Non-pigmented ciliary epithelial cell (primary cell): ENCODE measurements around the gene GRM5.
"Not testable (repeated sequence)": the region's sequence is repeated elsewhere in the genome, so short reads cannot be mapped to it uniquely, and the experiment has no call there.

ENCODE experiments used
- DNase-seq: peaks from one replicate; pipeline ENCODE4 v3.0.0-alpha.2; 2010; ENCODE audit warnings: low read depth

The GRM5 gene

DNA sequence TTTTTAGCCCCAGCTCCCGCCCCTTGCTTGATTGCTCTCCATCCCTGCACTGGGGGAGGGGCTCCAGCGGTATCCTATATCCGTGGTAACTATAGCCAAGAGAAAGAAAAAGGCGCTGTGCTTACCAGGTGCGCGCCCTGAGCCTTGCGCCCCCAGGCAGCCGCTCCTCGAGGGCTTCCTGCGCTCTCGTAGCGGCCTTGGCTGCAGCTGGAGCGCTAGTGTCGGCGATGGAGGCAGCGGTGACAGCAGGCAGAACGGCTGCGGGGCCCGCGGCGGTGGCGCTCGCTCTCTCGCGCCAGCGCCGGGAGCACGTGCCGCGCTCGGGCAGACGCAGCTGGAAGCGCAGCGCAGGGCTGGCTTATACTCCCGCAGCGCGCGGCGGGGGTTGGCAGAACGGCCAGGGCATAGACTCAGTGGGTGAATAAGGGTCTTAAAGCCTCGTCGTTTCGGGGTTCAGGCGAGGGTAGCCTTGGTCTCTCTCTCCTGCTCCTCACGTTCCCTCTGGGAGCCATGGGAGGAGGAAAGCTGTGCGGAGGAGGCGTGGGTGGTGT is at the start of gene GRM5:
Gene GRM5 (minus strand): TSS at position 332 of the 551 bp plus-strand sequence. CDS start 18,110 bp downstream, outside the sequence.
- DNase-seq, result not testable (repeated sequence)

DNA sequence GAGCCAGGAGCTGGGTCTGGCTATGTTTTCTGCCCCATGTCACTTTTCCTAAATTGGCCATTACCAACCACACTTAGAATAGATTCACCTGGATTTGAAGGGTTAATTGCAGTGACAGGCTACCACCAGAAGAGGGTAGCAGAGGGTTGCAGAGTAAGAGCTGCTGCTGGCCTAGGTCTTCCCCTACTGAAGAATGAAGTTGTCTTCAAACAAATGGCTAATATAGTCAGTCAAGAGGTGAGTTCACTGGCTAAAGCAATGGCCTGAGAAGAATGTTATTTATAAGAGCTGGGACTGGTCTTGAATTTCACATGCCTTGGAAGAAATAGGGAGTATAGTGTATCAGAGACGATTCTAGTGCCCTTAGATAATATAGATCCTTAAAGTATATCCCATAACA is 32.2 kb upstream of the GRM5 start:
- DNase-seq, result peak; percentile 4

DNA sequence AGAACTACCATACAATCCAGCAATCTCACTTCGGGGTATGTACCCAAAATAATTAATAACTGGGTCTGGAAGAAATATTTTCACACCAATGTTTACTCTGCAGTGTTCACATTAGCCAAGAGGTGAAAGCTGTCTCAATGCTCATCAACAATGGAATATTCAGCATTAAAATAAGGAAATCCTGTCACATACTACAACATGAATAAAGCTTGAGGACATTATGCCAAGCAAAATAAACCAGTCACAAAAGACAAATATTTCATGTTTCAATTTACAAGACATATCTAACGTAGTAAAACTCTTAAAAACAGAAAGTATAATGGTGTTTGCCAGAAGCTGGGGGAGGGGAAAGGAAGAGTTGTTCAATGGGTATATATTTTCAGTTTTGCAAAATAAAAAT is 28.0 kb upstream of the GRM5 start:
- not testable (repeated sequence) for DNase-seq

DNA sequence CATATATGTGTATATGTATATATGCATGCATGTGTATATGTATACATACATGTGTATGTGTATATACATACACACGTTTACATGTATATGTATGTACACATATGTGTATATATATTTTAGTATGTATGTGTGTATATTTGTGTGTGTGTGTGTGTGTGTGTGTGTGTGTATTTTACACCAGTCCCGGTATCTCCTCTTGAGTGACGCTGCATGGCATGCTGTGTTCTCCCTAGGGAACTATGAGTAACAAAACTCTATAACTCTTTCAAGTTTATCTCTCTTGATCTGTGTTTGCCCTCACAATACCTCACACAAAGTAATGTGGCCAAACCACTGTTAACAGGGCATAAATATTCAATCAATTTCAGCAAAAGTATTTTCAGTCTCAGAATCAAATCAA is 19.2 kb upstream of the GRM5 start:
- not testable (repeated sequence) for DNase-seq

DNA sequence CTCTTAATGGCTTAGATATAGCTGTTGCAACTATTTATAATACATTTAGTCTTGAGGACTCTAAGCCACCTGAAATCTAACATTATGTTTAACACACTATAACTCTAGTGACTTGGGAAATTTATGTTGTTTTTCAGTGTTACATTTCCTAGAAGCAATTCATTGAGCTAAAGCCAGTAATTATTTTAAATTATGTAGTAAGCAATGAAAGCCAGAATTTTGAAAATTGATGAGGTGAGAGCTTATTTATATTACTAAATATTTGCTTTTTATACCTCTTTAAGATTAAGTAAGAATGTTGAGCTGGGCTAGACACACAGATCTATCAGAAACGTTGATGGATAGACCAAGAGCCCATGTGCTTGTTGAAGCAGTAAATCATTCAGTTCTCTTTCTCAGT is 5.1 kb upstream of the GRM5 start:
- not testable (repeated sequence) for DNase-seq

DNA sequence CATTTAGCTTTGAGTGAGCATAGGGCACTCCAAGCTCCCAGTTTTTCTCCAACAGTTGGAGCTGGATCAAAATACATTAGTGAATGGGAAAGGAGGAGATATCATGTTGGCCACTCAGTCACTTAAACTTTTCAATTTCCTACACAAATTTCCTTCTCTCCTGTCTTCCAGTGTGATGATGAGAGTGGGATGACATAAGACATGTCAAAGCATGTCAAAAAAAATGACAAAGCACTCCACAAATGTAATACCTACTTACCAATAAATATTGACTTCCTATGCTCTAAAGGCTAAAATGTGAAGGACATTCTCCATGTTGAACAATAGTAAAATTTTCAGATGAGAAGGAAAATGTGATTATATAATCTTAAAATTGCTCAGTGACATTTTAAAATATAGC is 1.5 kb upstream of the GRM5 start:
- DNase-seq, result no peak

DNA sequence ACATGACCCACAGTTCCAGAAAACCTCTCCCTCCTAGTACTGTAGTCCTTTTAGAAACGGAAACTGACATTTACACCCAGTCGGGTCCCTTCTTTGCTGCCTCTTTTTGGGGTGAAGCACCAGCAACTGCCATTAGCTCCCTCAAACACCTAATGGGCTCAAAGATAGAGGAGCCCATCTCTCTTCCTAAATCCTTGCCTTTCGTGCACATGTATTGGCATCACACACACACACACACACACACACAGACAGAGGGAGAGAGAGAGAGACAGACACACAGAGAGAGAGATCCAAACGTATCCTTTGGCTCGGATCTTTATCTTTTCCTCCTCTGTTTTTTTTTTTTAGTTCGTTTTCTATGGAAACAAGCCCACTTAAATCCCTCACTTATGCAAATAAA is 716 bp downstream of the GRM5 start:
- DNase-seq, result no peak

DNA sequence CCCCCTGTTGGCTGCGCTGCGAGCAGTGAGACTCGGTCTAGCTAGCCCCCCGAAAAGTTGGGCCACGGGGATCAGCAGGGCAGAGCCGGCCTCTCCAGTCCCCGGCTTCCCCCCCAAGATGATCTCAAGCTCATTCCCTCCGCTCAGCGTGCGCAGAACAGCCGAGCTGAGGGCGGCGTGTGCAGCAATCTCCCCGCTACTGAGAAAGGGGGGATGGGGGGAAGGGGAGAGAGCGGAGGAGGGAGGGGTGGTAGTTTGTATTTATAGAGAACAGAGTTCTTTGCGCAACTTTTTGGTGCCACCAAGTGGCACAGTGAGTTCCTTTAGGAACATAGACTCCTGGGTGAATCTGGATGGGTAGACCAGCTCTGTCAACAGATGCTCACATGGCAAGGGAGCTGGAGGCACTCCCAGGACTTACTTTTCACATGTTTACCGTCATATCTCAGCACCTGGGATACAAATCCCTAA is 2.3 kb downstream of the GRM5 start:
- not testable (repeated sequence) for DNase-seq

DNA sequence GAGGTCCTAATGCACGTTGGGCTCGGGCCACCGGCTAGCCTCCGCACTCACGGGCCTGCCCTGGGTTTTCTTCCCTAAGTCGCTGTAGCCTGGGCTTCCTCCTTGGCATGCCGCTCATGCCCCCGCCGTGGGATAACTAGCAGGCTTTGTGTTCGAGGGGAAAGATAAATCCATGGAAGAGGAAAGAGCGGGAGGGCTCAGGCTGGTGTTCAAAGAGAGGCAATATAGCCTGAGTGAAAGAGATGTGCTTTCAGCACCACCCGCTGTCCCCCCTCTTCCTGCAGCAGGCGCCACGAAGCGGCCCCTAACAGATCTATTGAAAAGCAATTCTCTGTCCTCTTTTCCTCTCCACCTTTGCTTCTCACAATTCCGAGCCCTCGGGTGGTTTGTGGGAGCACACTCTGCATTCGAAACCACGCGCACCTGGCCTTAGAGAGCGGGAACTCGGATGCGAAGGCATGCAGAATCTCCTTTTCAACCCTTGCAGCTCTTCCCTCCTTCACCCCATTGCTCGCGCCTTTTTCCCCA is 2.9 kb downstream of the GRM5 start:
- not testable (repeated sequence) for DNase-seq

DNA sequence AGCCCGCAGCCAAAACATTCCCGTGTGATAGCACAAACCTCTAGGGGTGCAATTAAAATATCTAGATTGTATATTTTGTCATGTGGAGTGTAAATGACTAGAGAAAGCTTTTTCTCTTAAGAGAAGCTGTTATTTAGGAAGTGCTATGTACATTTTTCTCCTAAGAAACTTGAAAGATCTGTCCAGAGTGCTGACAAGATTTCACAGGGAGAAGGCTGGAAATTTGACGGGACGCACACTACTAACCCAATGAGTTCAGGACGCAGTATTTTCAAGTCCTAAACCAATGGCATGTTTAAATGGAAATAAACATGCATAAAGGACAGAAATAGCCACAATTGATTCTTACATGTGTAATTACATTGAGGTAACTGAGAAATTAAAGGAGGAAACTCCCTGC is 3.9 kb downstream of the GRM5 start:
- DNase-seq, result not testable (repeated sequence)

DNA sequence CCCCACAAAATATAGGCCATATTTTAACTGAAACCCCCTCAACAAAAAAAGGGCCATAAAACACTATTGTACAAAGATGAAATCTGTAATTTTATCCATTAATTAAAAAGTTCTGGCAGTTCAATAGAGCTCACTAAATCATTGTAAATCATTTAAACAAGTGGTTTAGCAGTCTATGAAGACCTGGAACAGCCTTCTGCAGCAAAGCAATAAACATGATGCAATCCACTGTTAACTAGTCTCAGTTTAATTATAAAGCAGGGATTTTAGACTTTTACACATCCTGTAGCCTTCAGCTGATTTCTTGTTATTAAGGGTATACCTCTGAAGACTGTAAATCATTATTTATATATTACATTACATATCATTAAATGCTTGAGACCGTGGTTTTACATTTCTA is 8.4 kb downstream of the GRM5 start:
- not testable (repeated sequence) for DNase-seq

DNA sequence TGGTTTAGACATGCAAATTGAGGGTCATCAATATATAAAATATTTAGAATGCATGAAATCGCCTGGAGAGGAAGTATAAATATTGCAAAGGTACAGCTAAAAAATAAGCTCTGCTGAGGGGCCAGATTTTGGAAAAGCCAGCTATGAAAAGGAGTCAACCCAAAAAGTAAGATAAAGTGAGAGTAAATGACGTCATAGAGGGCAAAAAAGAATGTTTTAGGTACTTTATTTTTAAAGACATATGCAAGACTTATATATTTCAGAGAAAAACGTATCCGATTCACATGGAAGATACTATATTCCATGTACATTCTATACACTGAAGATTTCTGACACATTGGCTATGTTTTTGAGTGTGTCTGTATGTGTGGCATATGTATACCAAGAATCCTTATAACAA is 13.6 kb downstream of the GRM5 start:
- DNase-seq, result no peak

DNA sequence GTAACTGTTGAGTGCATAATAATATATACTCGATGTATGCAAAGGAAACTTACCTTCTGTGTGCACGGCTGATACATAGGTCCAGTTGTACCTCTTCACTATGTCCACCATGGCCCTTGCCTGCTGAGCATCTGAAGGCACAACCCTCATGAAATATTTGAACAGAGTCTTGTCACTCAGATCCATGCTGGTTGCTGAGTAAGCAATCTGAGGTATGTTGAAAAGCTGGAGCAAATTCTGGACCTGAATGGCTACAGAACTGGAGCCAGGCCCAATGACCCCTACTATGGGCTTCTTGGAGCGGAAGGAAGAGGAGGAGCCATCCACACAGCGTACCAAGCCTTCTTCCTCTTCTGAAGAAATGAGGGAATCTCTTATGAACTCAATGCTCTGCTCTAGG is 18.6 kb downstream of the GRM5 start:
- not testable (repeated sequence) for DNase-seq

DNA sequence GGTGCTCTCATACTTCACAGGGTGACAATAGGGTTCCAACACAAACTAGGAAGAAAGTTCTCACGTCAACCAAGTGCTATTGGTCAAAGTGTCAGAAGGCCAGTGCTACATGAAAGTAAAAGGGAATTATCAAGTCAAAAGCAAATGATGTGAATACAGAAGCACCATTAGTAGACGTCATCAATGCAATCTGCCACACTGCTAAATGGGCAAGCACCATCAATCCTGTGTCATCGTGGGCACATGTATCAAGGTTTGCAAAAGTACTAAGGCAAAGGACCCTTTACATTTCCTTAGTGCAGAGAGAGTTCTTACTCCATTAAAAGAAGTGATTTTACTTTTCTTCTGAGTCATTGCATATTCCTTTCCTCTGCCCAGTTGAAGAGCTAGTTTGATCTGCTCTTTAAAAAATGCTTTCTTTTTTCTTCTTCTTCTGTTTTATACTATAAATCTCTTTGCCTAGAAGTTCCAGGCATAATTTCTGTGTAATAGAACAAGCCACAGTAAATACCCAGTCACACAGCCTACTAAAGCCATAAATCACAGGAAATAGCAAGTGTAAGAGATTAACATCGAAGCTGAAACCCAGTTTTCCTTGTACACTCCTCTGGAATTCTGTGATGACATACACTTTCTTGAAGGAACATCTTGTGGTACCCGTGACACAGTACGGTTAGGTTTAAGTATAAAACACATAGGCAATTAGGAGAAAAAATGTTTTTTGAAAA is 21.8 kb downstream of the GRM5 start:
- not testable (repeated sequence) for DNase-seq

DNA sequence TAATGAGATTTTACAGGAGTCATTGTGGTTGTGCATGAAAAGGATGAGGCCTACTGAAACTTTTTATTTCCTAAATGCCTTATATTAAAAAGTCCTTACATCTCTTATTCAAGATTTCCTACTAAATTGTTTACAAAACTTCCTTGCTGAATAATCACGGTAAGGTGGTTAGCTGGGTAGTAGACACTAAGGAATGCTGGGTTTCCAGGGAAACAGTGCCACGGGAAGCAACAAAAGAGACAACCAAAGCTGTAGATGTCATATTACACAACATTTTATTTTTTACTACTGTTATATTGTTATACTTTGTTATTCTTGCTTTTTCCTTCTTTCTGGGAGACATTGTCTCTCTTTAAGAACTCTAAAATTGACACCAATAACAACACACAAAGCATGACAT is 36.1 kb downstream of the GRM5 start:
- not testable (repeated sequence) for DNase-seq

DNA sequence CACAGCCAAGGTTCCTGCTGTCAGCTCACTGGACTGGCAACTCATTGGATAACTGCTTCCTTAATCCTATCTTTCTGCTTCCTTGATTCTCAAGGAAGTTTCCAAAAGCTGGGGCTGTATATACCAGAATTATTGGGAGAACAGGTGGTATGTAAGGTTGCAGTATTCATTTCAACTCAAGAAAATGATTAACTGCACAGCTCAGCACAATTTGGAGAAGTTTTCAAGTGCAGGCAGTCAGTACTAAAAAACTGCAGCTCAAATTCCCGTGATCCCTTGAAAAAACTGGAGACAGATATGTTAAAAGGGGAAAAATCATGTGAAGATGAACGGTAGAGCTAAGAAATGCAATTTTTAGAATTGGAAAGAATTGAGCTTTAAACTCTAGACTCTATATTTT is 44.4 kb downstream of the GRM5 start:
- no peak for DNase-seq

DNA sequence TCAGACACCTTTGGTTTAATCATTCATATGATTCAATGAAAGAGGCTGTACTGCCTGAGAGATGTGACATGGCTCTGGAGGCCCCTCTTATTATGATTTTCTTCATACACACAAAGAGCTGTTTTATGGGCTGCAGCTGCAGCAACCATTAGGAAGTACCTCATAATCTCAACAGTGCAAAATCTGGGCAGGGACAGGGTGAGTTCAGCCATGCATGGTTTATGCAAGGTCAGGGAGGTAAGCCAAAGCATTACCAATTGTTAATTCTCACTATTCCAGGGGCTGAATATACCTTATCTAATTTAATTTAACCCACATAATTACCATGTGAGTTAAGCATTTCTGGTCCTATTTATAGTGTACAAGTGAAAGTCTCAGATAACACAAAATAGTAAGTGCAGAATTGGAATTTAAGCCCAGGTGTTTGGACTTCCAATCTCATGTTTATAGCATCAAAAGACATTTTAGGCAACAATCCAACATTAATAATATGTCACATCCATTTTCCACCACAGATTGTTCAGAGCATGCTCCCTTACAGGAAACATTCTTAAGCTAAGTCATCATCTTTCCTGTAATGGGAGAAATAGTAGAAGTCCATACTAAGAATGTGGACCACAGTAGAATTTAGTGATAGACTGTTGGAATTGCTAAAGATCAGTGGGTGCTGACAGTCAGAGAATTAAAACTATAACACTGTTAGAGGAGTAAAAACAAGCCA is 45.8 kb downstream of the GRM5 start:
- peak; percentile 55 for DNase-seq

DNA sequence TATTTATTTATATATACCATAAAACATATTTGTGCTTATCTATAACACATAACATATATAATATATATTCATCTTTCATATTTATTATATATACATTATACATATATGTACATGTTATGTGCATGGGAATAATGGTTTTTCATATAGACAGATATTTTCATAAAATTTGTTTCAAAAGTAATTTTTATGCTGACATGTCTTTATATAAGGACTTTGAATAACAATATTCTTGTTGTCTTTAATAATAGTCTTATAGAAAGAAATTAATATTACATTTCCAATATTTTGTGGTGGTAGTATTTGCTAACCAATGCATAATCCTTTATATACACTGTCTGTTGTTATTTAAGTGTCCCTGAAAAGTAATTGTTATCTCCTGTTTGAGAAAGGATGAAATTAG is 49.6 kb downstream of the GRM5 start:
- no peak for DNase-seq

DNA sequence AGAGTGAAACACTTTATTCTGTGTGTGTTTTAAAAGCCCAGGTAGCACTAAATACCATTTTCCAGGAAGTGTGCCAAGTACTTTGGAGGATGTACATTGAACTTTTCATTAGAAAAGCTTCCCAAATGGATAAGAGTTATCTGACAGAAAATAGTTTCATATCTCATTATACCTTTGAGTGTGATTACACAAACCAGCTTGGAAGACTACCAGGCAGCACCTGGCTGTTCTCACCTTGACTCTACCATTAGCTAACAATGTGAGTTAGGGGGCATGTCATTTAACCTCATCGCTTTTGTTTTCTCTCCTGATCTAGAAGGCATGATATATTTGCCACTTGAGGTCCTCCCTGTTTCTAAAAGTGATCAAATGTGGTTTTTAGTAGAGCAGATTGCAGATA is 50.2 kb downstream of the GRM5 start:
- DNase-seq, result no peak

DNA sequence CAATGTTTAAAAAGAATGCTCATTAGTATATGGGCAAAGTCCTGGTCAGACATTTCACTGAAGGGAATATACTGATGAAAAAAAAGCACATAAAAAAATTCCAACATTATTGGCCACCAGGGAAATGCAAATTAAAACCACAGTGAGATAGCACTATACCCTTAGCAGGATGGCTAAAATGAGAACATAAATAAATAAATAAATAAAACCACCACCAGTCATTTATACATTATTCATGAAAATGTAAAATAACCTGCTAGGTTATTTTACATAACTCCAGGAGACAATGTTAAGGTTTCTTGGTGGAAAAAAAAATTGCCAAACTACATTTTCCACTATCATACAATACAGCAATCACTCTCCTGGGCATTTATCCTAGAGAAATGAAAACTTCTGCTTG is 64.9 kb downstream of the GRM5 start:
- DNase-seq, result not testable (repeated sequence)

DNA sequence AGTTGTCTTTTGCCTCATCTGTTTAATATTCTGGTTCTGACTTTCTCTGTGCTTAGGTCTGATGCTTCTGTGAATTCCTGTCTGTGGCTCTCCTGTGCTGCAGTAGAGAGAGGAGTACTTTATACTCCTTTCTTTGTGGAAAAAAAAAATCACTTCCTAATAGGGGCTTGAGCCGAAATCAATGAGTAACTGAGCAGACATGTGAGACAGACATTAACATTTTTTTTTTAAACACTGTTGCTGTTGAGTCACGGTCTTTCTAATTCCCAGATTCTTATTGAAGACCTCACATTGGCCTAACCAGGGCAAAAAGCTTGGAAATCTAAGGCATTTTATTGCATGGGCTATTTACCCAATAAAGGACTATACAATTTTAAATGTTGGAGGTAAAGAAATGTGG is 86.1 kb downstream of the GRM5 start:
- DNase-seq, result peak; percentile 34

DNA sequence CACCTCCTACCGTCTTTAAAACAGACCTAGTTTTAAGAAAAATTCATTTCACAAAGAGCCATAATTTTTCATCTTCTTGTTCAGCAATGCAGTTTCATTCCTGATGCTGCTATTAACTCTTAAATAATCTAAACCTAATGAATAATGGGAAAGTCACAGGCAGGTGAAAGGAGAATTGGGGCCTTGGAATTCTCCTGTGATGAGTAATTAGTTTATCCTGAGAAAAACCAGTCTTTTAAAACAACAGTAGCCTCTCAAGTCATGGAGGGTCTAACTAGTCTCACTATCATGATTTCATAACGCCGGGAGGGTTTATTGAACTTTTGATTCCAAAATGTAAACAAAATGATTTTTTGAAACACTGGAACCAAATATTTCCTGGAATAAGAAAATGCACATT is 86.8 kb downstream of the GRM5 start:
- not testable (repeated sequence) for DNase-seq

DNA sequence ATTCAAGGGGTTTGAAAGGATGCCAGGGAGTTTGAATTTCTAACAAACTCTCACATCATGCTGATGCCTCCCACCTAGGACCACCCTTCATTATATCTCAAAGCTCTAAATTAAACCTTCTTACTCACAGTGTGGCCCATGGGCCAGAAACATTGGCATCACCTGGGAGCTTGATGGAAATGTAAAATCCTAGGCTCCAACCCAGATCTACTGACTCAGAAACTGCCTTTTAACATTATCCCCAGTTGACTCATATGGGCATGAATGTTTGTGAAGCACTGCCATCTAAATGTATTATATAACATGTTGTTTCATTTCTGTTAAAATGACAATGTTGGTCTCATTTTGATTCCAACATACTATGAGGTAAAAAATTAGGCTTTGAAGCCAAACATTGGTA is 90.3 kb downstream of the GRM5 start:
- not testable (repeated sequence) for DNase-seq
